Measurements from ENCODE around the gene ASCC3.
A peak's percentile ranks its signal among the peaks of the same experiment; 100 is the strongest.

Gene ASCC3

GRCh38 chr6:100467129-100468015 is 413.8 kb downstream of the ASCC3 start:
- no peak for DNase-seq (ENCODE audit: low read depth in 3 of 3)

GRCh38 chr6:100466410-100467128 is 414.6 kb downstream of the ASCC3 start:
- no peak for DNase-seq (ENCODE audit: low read depth in 3 of 3)

DNA sequence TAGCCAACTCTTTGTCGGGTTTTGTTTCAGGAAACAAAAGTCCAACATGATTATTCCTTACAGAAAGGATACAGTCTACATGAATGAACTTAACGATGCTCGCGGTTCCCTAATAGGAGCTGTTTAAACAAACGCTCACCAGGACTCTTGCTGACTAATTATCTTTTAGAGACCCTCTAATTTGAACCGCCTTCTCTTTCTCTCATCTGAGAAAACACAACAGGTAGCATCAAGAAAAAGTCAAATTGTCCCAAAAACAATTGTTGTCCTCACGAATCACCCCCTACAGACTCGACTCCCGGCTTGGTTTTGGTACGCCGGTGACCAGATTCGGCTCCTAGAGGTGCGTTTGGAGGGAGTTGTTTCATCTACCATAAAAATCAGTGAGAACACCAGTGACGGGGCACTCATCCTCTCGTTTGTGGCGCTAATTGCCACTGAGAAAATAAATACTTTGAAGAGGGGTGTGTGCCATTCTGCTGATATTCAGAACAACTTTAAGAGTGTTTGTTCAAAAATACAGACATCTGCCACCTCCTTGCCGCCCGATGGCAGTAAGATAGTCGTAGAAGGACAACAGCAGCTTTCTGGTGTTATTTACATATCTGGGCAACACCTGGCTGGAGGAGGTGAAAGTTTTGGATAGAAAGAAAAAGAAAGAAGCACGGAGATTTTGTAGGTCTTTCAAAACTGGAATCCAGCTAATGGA is 415.3 kb downstream of the ASCC3 start:
- DNase-seq (ENCODE audit: low read depth in 3 of 3), result no peak

- peak in 1 of 3 experiments; percentile 16 for DNase-seq (ENCODE audit: low read depth in 3 of 3)
These were observed 416.0 kb downstream of the ASCC3 start, which contains the start of gene SIM1 for GRCh38 chr6:100464903-100465700. TSS of gene SIM1 (minus strand) at chr6:100464921. CDS start at chr6:100463468, 1,453 bp downstream.

- DNase-seq (ENCODE audit: low read depth in 3 of 3), result no peak
These were observed 416.8 kb downstream of the ASCC3 start for GRCh38 chr6:100464162-100464851.

DNA sequence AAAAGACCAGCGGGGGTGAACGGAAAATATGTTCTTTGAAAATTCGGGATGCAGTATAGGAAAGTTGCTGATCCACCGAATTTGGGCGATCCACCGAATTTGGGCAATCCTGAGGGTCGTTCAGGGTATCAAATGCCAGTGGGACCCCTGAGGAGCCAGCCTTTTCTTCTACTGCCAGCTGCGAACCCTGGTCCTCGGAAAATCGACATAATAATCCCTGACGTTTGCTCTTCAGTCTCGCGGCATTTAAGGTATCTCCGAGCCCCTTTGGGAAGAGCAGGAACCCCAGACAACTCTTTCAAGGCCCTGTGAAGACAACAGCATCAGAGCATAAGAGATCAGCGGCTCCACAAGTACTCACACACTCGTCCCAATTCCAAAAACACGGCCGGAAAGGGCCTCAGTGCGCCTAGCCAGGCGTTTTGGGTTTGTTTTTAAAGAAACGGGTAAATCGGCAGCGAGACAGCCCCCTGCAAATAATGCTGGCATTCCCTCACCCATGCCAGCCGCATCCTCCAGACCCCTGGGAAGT is 417.4 kb downstream of the ASCC3 start:
- DNase-seq (ENCODE audit: low read depth in 3 of 3), result no peak

DNA sequence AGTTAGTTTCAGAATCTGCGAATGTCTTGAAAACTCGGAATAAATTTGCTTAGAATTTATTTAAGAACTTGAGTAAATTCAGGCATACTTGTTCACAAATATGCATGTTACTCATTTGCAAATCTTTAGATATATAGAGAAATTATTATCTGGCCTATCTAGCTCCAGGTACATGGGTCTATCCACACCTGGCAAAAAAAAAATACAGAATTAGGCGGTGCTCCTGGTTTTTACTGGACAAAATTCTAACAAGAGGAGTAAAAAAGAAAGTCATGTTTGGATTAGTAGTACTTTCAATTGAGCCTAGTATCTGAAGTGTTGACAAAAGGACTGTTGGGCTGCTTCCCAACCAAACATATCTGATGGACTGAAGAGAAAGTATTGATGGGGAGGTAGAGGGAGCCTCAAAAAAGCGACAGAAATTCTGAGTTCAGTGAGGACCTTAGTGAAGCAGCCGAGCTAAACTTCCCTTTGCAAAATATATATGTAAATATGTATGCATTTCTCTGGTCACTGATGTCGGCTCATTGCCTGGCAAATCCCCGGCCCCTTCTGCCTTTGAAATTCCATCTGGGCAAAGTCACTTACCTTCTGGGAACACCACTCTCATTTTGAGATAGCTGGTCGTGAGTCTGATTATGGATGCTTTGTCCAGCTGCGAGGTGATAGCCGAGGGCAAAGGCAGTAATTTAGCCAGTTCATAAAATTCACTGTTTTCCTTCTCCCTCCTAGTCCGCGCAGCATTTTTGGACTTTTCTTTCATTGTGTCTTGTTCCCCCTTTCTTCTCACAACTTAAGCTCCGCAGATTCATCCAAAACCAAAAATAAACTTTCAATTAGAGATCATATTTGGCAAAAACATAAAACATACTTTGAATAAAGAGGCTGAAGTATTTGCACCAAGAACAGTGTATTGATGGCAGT is 418.2 kb downstream of the ASCC3 start:
- no peak for DNase-seq (ENCODE audit: low read depth in 3 of 3)

DNA sequence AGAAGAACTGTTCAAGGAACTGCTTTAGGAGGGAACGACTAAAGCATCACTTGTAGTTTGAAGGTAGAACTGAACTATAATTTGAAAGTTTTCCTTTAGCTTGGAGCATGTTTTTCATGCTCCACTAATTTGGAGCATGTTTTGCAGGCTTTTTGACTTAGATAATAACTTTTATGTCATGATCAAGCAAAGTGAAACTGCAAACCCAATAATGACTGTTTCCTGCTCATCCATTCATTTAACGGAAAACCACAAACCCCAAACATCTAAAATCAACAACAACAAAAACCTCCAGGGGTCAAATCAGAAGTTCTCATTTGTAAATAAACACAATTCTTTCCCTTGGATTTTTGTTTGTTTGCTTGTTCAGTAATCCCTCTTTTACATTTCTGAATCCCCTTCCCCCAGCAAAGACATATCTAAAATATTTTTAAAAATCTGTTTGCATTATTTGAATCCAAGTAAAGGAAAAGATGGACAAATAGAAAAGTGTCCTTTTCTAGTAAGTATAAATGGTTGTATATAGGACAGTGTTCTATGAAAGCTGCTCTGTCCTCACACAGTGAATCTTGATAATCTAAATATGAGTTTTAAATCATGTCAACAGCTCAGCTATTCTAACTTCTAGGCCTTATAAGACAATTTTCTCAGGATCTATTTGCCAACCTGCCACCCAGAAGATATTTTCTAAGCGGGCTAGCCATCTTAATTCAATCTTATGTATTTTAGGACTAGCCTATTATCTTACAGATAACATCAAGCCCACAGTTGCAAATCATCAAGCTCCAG is 419.0 kb downstream of the ASCC3 start:
- no peak for DNase-seq (ENCODE audit: low read depth in 3 of 3)

DNA sequence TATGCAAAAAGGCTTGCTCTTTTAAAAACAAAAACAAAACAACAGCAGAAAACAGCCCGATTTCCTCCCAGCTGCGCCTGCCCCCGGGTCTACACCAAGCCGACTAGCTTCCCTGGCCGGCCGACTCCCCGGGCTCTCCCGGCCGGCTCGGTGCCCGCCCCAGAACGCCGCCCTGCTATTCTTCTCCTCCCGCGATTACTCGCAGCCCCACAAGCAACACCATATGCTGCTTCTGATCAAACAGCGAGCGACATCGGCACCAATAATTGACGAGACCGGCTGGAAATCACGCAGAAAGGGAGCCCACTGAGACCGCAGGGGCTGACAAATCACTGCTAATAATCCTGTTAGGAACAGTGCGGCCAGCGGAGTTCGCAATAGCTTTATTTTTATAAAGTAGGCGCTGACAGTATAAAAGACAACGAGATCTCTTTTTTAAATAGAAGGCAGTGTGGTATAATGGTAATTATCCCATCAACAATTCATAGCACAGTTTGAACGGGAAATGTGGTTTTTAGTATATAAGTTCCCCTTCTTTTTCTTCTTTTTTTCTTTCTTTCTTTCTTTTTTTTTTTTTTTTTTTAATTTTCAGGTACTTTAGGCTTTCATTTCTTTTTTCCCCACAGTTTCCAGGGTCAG is 419.7 kb downstream of the ASCC3 start:
- no peak for DNase-seq (ENCODE audit: low read depth in 3 of 3)

DNA sequence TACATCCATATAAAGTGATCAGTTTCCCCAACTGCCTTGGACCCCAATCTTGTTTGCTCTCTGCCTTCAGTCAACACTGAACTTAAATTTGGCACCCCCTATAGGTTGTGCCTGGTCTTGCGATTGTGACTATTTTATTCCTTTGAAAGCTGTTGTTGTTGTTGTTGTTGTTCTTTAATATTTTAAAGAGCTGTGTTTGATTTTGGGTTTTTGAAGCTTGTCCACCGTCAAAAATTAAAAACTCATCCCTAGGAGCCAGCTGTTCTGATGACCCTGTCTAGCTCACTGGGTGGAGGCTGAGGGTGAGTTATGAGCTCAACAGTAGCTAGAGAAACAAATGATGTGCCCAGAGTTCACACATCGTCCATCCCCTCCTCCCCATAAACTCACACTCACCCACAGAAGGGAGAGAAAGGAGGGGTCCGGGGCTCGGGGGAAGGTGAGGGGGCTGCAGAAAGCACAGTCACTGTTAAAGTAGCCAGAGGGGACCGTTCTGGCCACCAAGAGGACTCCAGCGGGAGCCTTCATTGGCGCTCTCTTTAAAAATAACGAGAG is 420.4 kb downstream of the ASCC3 start:
- no peak for DNase-seq (ENCODE audit: low read depth in 3 of 3)

DNA sequence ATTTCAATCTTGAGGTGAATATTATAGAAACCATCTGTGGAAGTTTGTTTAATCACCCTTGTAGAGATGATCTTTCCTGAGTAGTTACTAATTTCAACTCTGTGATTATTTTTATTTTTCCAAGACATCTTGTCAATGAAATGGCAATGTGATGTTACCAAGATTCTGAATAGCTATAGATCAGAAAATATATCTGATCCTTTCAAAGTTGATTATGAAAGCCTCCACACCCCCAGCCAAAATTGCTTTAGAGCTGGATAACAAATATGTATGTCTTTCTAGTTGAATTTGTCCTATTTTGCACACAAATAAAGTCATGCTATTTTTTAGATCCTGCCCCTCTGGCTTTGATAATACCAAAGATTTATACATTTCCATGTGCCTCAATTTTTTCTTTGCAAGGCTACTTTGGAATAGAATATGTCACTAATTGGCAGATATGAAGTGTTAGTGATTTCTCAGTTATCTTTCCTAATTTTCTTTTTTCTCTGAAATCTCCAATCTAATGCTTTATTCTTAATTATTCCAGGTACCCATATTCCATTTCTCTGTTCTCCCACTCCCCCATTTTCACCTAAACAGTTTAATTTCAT is 421.4 kb downstream of the ASCC3 start:
- DNase-seq (ENCODE audit: low read depth in 3 of 3), result no peak

DNA sequence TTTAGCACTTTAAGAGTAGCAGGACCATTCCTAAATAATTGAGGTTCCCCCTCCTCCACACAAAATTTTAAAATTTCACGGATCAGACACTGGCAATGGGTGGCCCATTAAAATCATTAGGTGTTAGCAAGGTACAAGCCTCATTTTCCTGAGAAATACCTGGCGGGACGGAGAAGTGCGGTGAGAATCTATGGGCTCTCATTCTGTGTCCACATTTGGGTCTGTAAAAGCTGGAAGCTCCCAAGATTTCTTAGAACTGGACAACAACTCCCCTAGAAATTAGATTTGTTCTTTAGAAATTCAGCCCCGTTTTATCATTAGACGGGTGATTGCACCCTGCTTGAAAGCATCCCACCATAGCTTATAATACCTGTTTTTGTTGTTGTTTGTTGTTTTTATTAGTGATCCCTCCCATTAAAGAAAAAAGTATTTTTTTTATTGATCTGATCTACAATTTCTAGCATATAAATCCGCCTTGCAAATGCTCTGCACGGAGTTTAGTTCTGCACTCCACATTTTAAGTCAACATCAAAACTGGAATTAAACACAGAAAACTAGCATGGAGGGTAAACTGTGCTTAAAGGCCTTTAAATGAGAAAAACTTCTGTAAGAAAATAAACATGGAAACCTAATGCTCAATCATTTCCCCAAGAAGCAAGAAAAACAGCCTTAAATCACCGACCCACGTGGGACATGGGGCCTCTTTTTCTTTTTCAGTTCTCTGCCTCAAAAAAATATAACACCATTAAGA is 422.1 kb downstream of the ASCC3 start:
- DNase-seq (ENCODE audit: low read depth in 3 of 3), result no peak
